Astrocyte of the spinal cord (primary cell): ENCODE data around the gene APBB3.

Experiments used
- DNase-seq: peaks from one replicate; pipeline ENCODE4 v3.0.0; 2011; ENCODE audit warnings: low read depth, low spot score
- H3K4me3 ChIP-seq: 2 replicates; pipeline ENCODE4 v1.5.1; 2011; ENCODE audit warnings: low read depth, mild to moderate bottlenecking, low read length, moderate library complexity
- CTCF ChIP-seq: IDR thresholded peaks from 2 replicates; pipeline ENCODE4 v1.5.1; 2012; ENCODE audit warnings: low read depth, mild to moderate bottlenecking, low read length, inconsistent platforms
- in situ Hi-C: cut with HindIII; loops from 2 replicates; pipeline ENCODE4 v1.10.0; 2017; ENCODE audit warnings: low sequenced_read_pairs

Gene APBB3

GRCh38 chr5:140550147-140551079 lies 14.0 kb downstream of the APBB3 start:
- no peak overlapping the region for H3K4me3 ChIP-seq
- in situ Hi-C loops: no loop called here
- no peak for DNase-seq
- no peak for TF ChIP-seq CTCF

GRCh38 chr5:140549237-140550144 lies 14.9 kb downstream of the APBB3 start:
- in situ Hi-C loops: no loop called here
- DNase-seq: no peak

GRCh38 chr5:140548791-140549190 lies 15.6 kb downstream of the APBB3 start:
- in situ Hi-C loops: no loop called here
- no peak for DNase-seq
- no peak for TF ChIP-seq CTCF
- no peak overlapping the region for H3K4me3 ChIP-seq

More at GRCh38 chr5:140549237-140550144, 14.9 kb downstream of the APBB3 start:
- TF ChIP-seq CTCF: no peak
- no peak overlapping the region for H3K4me3 ChIP-seq

- no peak for TF ChIP-seq CTCF
- H3K4me3 ChIP-seq: no peak overlapping the region
- DNase-seq: no peak
- in situ Hi-C loops: no loop called here
These were observed 16.1 kb downstream of the APBB3 start for GRCh38 chr5:140548300-140548688.

GRCh38 chr5:140547508-140548299 lies 16.7 kb downstream of the APBB3 start, which contains the start of gene EIF4EBP3:
TSS of gene EIF4EBP3 (plus strand) at chr5:140547662. CDS start at chr5:140547738, 76 bp downstream.
- peak; percentile 51 for TF ChIP-seq CTCF
- H3K4me3 ChIP-seq: peak within 1 kb of the TSS; percentile 36
- peak; percentile 95 for DNase-seq
- in situ Hi-C loops: no loop called here
